ENCODE measurements around the gene TP53BP1.

DNA sequence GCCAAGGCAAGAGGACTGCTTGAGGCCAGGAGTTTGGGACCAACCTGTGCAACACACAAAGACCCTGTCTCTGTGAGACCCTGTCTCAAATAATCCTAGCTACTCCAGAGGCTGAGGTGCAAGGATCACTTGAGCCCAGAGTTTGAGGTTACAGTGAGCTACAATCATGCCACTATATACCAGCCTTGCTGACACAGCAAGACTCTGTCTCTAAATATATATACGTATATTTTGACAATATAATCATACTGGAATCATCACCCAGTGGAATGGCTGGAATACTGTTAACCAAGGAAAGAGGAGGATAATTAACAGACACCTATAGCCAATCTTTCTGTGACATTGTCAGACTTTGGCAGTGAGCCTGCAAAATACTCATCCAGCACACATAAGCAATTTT lies 15.5 kb upstream of the TP53BP1 start:
- no peak for TF ChIP-seq YY1 (IDR thresholded peaks at IDR 0.05; ENCODE audit: insufficient read depth, insufficient read length)
- no peak for TF ChIP-seq ZNF274 (IDR thresholded peaks at IDR 0.05; ENCODE audit: low read depth, low read length)
- no peak for TF ChIP-seq SUZ12 (IDR thresholded peaks at IDR 0.05; ENCODE audit: extremely low read depth, insufficient read depth, insufficient read length)
